Body of pancreas (tissue), 4 donors: ENCODE results near the gene RBCK1.

ENCODE experiments used
- CTCF ChIP-seq, 7 experiments: fragments of 450-650 bp in 4 of 7; fragments of 200-600 bp in 3 of 7; sonication (generic) in 3 of 7; IDR thresholded peaks; one replicate each; pipeline ENCODE4 v1.5.1; 2016 to 2019; ENCODE audit warnings: antibody characterized with exemption in 7 of 7
- POLR2A ChIP-seq, 3 donors: fragments of 450-650 bp; IDR thresholded peaks; one replicate each; pipeline ENCODE4 v1.6.1; 2016; ENCODE audit warnings: antibody characterized with exemption in 3 of 3, mild to moderate bottlenecking in 2 of 3

- TF ChIP-seq CTCF (IDR thresholded peaks at IDR 0.05) (no peak), POLR2A (IDR thresholded peaks at IDR 0.05) (no peak)
Observed at GRCh38 chr20:436476-436875, 28.4 kb downstream of the RBCK1 start.
